ENCODE results near the gene SPATA21. TPM values are rescaled to one million over a fixed set of nuclear protein-coding genes. Genes with fewer than 3 reads are reported as not detected.

The SPATA21 gene
- total and polyA plus RNA-seq, 7 donors, result under 0.01 to 0.23 (median 0.17) TPM; not detected in 4

Other genes with a start within 250 kb of the SPATA21 start
- gene ARHGEF19, start 224.8 kb downstream of the SPATA21 start, total RNA-seq, result 1 to 10 TPM in 3 of 4 donors, not detected in 1; 2.5 to 4.4 (median 3.6) TPM
- 10 to 100 TPM in 1 of 3 donors, 1 to 10 TPM in 2; 2.5 to 10.8 (median 7.2) TPM for gene ARHGEF19, start 224.8 kb downstream of the SPATA21 start, polyA plus RNA-seq
- 1 to 10 TPM; 2.5 to 7.1 (median 3.2) TPM for gene CPLANE2, start 200.2 kb downstream of the SPATA21 start, total RNA-seq
- 1 to 10 TPM; 3.7 to 7.4 (median 6.0) TPM for gene CPLANE2, start 200.2 kb downstream of the SPATA21 start, polyA plus RNA-seq
- gene FBXO42, start 84.9 kb downstream of the SPATA21 start, total RNA-seq, result 10 to 100 TPM; 16.6 to 29.6 (median 20.4) TPM
- 10 to 100 TPM in 1 of 3 donors, 1 to 10 TPM in 2; 8.8 to 12.1 (median 9.0) TPM for gene FBXO42, start 84.9 kb downstream of the SPATA21 start, polyA plus RNA-seq
- gene SZRD1, start 70.2 kb downstream of the SPATA21 start, total RNA-seq, result 10 to 100 TPM; 65.0 to 77.3 (median 68.1) TPM
- 100 to 1,000 TPM in 1 of 3 donors, 10 to 100 TPM in 2; 81.1 to 106 (median 99.6) TPM for gene SZRD1, start 70.2 kb downstream of the SPATA21 start, polyA plus RNA-seq
- gene NECAP2, start 3.3 kb upstream of the SPATA21 start, total RNA-seq, result 10 to 100 TPM; 22.8 to 38.0 (median 31.2) TPM
- gene NECAP2, start 3.3 kb upstream of the SPATA21 start, polyA plus RNA-seq, result 10 to 100 TPM; 54.7 to 59.2 (median 59.1) TPM
- under 1 TPM; under 0.01 TPM for gene RNU1-1, start 76.9 kb upstream of the SPATA21 start, total RNA-seq
- gene RNU1-1, start 76.9 kb upstream of the SPATA21 start, polyA plus RNA-seq, result not detected
- 10 to 100 TPM; 30.3 to 80.9 (median 37.2) TPM for gene NBPF1, start 176.1 kb upstream of the SPATA21 start, total RNA-seq
- gene NBPF1, start 176.1 kb upstream of the SPATA21 start, polyA plus RNA-seq, result 10 to 100 TPM; 12.1 to 42.8 (median 21.0) TPM
- under 1 TPM; under 0.01 TPM for gene RNU1-3, start 229.5 kb upstream of the SPATA21 start, total RNA-seq
- gene RNU1-3, start 229.5 kb upstream of the SPATA21 start, polyA plus RNA-seq, result not detected